ENCODE results near the gene SGPL1.
"Not testable (repeated sequence)": the region's sequence is repeated elsewhere in the genome, so short reads cannot be mapped to it uniquely, and the experiment has no call there.

Gene SGPL1

DNA sequence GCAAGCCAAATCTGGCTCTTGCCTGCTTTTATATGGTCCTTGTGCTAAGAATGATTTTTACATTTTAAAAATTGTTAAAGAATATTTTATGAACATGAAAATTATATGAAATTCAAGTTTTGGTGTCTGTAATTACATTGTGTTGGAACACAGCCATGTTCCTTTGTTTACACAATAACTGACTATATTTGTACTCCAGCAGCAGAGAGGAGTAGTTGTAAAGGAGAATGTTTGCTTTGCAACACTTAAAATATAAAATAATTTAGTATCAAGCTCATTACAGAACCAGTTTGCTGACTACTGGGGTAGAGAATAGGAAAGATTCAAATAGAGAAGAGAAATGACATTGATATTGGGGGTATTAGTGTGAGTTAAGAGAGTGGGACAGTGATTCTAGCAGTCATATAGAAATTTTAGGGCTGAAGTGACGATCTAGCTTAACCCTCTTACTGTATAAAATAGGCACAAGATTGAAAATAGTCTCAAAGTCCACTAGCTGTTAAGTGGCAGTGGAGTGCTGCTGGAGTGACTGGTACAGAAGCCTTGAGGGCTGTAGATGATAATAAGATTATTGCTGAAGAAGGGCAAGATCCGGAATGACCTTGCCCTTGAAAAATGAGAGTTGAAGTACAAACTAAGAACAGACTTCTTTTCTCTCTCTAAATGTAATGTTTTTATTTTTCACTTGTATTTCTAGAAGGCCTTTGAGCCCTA is 28.2 kb downstream of the SGPL1 start:
- no peak for DNase-seq (ENCODE audit: low read depth)

DNA sequence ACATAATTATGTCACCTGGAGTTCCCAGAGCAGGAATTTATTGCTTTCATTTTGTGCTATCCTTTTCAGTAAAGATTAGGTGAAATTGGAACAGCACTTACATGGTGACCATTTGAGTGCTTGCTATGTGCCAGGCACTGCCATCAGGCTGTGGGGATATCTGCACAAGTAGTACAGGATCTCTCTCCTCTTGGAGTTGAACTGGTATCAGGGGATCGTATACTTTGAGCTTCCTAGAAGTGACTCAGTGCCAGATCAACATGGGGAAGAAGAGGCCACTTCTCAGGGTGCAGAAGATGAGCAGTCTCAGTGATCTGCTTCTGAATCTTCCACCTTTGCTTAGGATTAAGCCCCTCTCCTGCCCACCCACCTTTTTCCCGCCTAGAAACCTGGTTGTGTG is 29.5 kb downstream of the SGPL1 start:
- DNase-seq (ENCODE audit: low read depth) = no peak

DNA sequence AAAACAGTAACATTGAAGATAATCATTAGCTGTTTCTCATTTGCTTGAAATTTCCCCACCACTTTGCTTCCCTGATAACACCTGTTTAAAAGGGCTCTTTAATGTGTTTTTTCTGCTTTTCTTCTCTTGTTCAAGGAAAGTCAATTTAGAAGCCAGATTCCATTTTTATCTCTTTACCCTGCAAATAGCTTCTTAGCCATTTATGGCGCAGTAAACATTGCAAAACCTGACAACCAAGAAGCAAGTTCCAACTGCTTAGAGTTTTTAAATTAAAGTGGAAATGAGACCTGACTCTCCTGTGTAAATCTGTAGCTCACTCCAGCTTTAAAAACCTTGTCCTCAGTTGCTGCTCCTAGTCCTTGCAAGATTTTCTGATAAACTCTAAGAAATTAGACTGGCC is 30.1 kb downstream of the SGPL1 start:
- DNase-seq (ENCODE audit: low read depth) = no peak

DNA sequence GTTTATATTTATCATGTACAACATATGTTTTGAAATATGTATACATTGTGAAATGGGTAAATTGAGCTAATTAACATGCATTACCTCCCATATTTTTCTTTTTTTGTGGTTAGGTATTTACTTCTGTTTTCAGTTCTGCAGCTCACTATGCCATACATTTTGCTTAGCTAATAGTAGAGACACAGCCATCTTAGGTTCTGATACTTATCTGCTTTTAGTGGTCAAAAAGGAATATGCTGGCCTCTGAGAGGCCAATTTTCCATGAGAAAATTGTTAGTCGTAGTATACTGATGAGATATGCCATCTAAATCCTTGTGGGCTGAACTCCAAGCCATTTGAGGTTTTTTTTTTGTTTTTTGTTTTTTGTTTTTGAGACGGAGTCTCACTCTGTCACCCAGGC is 31.0 kb downstream of the SGPL1 start:
- no peak for DNase-seq (ENCODE audit: low read depth)

DNA sequence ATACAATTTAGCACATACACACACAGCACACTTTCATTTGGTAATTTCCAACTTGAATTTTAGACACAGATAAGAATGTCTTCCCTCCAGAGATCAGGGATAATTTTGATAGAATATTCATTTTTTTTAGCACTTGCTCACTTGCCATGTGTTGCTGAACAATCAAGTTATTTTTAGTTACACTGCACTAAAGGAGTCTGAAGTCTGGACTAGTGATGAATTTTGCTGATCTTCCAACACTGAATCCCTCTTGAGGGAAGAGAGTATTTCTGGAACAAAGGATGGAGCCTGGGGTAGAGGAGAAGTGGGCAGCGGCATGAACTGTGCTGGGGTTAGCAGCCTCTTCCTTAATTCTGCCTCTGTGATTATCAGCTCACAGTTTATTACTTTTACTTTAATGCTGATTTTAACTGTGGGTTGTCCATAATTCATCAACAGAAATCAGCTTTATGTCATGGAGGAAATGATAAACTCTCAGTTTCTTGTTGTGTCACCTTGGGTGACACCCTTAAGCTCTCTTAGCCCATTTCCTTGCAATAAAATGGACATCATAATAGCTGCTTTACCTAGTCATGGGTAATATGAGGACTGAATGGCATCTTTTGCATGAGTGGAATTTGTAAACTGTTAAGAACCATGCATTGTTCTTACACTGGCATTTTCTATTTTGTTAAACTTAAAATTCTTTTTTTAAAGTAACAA is 32.1 kb downstream of the SGPL1 start:
- DNase-seq (ENCODE audit: low read depth) = no peak

DNA sequence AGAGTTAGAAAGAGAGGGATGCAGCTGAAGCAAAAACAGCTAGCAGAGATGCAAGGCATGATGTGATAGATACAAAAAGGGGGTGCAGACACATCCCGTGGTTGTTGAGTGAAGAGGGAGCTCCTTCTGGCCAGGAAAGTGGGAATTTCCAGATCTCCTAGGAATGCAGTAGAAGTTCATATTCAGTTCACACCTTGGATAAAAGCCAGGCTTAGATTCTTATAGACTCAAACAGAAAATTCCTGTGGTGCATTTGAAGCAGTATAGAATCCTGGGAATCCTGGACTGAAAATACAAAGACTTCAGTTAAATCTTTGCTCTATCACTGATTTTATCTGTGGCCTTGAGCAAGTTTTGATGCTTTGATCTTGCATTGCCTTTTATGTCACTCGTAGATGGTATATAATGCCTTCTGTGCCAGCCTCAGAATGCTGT is 33.9 kb downstream of the SGPL1 start:
- no peak for DNase-seq (ENCODE audit: low read depth)

DNA sequence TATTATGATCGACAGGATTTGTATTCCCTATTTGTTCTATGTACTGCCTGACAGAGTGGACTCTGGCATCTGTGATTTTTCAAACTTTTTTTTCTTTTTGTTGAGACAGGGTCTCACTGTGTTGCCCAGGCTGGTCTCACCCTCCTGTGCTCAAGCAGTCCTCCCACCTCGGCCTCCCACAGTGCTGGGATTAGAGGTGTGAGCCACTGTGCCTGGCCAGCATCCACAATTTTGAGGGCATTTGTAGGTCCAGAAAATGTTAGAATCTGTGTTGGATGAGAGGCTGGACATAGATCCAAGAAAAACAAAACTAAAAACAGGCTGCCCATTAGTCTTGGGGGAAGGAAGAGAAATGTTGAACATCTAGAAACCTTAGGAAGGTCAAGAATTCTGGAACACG is 34.3 kb downstream of the SGPL1 start:
- DNase-seq (ENCODE audit: low read depth) = no peak

DNA sequence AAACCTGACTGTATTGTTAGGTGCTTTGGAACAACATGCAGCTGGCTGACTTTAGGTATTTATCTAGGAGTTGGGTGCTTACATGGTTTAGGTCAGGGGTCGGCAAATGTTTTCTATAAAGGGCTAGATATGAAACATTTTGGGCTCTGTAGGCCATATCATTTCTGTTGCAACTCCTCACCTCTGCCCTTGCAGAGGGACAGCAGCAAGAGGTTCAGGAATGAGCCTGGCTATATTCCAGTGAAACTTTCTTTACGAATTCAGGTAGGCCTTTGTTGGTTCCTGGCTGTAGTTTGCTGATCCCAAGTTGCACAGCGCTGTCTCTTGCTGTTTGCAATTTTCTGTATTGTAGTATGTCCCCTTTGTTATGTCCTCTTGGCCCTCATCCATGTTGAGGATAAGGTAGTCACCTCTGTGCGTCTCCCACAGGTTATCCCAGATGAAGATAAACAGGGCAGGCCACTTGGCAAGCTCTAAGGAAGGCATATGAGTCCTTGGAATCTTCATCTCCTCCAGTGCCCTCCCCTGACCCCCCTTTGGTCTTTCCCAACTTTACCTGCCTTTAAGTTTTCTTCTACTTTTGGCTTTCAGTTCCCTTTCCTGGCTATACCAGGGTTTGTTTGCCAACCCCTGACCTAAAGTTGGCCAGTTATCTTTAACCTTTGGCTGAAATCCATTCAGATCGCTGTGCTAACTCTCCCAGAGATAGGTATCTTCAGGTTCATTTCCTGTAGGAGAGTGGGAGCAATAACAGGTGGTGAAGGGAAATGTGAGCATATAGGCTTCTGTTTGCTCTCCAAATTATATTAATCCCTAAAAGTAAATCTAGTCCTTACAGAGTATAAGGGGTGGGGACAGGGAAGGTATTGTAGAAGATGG is 36.1 kb downstream of the SGPL1 start:
- DNase-seq (ENCODE audit: low read depth) = no peak

DNA sequence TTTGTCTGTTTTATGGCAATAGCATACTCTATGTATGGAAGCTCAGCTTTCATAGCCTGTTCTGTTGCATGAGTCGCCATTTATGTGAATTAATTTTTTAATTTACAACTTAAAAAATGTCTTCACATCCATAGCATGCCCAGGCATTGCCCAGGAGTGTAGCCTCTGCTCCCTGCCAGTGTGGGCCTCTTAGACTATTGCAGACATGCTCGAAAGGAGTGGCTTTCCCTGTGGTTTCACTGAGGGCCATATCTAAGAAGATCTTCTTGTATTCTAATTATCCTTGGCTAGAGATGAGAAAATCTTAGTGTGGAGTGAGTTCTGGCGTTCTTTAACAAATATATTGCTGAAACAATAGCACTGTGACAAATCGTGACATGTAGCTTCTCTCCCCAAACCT is 37.3 kb downstream of the SGPL1 start:
- no peak for DNase-seq (ENCODE audit: low read depth)

DNA sequence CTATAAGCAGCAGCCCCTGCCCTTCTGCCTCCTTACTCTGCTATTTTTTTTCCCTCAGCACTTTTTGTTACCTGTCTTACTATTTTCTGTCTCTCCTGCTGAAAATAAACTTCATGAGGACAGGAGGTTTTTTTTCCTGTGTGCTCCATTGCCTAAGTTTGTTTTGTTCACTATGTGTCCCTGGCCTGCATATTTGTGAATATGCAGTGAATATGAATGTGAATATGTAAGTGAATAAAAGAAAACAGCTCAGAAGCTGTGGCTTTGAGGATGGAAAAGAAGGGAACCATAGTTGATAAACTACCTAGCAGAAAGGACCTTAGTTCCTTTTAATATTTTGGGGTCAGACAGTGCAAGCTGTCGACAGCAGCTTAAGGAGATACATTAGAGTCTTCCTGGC is 37.7 kb downstream of the SGPL1 start:
- no peak for DNase-seq (ENCODE audit: low read depth)

DNA sequence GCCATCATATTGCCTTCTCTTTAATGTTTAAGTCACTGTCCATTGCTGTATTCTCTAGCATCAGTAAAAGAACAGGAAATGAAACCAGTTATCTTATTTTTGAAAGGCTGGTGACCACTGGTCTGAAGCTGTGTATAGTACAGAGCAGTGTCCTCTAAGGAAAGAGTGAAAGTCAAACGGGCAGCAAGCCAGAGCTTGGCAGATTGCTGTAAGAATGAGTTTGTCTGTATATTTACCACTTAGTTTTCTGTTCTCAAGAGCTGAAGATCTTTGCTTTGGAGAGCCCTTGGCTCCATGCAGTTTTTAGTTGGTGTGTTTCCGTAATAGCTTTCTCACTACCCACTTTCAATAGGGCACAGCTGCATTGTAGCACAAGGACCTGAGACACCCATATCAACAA is 40.7 kb downstream of the SGPL1 start:
- DNase-seq (ENCODE audit: low read depth) = no peak

DNA sequence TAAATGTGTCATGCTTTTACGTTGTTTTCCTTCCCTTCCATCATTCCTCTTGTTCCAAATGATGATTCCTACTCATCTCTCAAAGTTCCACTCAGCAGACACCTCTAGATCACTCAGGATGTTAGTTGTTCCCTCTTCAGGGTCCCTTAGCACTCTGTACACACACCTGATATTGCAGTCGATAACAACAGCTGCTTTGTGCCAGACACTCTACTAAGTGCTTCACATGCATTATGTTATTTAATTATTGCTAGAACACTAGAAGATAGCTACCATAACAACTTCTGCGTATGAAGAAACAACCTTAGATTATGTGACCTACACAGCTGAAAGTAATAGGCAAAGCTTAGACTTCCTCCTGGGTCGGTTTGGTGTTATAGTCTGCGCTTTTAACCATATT is 43.0 kb downstream of the SGPL1 start:
- no peak for DNase-seq (ENCODE audit: low read depth)

DNA sequence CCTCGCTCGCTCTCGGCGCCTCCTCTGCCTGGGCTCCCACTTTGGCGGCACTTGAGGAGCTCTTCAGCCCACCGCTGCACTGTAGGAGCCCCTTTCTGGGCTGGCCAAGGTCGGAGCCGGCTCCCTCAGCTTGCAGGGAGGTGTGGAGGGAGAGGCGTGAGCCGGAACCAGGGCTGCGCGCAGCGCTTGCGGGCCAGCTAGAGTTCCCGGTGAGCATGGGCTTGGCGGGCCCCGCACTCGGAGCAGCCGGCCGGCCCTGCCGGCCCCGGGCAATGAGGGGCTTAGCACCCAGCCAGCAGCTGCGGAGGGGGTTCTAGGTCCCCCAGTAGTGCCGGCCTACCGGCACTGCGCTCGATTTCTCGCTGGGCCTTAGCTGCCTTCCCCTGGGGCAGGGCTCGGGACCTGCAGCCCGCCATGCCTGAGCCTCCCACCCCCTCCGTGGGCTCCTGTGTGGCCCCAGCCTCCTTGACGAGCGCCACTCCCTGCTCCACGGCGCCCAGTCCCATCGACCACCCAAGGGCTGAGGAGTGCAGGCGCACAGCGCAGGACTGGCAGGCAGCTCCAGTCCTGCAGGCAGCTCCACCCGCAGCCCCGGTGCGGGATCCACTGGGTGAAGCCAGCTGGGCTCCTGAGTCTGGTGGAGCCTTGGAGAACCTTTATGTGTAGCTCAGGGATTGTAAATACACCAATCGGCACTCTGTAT is 45.9 kb downstream of the SGPL1 start:
- DNase-seq (ENCODE audit: low read depth) = not testable (repeated sequence)

DNA sequence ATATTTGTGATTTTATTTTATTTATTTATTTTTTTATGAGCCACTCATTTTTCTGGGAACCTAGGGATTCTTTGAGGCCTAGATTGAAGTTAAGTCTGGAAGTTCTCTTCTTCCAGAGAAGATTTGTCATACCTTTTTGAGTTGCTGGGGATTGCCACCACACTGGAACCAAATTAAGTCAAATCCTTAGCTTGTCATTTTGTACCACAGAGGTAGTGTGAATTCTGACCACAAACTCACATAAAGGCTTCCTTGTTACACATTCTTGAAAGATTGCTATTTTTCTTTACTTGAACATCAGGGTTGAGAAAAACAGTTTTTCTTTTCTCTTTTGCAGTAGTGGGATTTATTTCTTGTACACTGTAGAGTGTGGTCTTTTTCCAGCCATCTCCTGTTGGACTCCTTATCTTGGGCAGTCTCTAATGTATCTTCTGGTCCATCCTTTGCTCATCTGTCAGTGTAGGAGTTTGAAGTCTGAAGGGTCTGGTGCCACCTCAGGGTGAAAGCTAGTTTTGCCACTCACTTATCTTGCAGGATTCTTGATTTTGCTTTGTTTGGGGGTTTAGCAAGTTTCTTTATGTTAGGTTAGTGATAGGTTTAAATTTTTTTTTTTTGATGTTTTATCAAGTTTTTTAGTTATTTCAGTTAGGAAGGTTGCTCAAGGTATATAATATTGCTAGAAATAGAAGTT is 47.9 kb downstream of the SGPL1 start:
- DNase-seq (ENCODE audit: low read depth) = no peak

DNA sequence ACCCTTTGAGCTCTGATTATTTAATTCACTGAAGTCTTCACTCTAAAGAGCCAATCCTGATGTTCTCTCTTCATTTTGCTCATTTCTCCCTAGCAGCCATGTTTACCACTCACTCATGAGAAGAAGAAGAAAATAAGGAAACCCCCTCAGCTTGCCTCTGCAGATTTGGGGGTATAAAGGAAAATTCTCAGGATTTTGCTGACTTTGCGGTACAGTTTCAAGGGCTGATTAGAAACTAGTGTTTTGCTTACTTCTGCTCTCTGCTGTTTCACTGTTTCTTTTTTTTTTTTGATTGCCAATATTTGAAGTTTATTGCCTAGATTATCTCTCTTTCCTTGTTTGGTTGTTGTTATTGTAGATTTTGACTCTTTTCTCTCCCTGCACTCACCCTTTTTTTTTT is 49.2 kb downstream of the SGPL1 start:
- DNase-seq (ENCODE audit: low read depth) = no peak

DNA sequence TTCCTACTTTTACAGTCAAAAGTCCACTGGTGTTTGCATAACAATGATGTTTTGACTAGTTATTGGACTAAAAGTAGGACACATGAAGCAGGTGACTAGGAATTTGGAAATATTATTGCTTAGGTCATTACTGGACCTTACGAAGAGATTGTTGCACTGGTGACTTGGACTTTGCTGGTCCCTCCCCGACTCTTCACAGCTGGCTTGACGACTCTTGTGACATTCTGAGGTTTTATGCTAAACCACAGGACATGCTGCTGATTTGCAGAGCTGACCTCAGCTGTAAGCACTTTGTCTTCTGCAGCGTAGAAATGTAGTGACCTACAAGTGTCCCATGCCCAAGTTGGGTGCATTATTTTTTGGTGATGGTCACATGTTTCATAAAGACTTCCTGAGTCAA is 50.7 kb downstream of the SGPL1 start:
- DNase-seq (ENCODE audit: low read depth) = no peak

DNA sequence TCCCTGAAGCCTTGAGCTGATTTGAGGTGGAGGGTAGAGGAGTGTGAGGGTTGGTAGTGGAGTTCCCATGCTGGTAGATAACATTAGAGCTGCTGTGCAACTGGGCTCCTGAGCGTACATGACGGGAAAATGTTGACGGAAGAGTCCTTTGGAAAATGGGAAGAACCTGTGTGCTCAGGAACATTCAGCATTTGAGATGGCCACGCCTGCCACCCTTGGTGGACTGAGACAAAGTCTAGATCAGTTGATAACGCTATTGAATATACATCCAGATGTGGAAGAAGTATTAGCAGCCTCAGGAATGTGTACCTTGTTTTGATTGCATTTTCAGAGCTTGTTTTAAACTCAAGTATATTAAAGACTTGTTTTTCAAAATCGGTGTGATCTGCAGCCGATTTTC is 56.5 kb downstream of the SGPL1 start:
- no peak for DNase-seq (ENCODE audit: low read depth)

DNA sequence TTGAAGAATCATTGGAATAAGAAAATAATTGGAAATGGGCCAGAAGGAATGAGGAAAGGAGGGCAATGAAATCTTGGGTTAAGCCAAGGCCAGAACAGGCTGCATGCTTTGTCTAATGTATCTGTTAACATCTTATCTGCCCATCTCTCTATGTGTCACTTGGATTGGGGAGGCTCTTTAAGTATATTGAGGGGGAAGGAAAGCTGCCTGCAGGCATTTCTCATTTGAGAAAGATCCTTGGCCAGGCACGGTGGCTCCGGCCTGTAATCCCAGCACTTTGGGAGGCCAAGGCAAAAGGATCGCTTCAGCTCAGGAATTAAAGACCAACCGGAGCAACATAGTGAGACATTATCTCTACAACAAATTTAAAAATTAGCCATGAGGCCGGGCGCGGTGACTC is 58.3 kb downstream of the SGPL1 start:
- no peak for DNase-seq (ENCODE audit: low read depth)

DNA sequence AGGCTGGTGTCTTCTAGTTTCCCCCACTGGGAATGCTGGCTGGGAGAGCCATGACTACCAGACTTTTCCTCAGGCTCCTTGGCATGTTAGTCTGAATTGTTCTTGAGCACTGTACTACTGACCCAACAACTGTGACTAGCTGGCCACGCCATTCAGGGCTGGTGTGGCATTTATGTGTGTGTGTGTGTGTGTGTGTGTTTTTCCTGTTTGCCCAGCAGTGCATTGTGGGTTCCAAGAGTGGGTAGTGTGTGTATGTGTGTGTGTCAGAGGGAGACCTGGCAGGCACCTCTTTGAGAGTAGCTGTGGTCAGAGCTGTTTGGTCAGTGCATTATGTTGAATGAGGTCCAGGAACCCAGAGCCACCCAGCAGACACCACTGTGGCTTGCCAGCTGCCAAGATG is 63.5 kb downstream of the SGPL1 start:
- no peak for DNase-seq (ENCODE audit: low read depth)

DNA sequence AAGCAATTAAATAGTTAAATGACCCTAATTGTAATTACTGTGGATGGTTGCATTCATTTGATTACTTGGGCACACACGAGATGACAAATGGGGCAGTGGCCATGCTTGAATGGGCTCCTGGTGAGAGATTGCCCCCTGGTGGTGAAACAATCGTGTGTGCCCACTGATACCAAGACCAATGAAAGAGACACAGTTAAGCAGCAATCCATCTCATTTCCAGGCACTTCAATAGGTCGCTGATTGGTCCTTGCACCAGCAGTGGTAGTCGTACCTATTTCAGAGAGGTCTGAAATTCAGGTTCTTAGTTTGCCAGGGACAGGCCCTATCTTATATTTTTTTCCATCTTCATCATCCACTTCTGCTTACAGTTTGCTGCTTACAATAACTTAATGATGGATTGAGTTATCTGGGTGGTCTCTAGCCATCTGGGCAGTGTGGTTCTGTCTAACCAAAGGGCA is 64.4 kb downstream of the SGPL1 start:
- DNase-seq (ENCODE audit: low read depth) = peak; percentile 65

DNA sequence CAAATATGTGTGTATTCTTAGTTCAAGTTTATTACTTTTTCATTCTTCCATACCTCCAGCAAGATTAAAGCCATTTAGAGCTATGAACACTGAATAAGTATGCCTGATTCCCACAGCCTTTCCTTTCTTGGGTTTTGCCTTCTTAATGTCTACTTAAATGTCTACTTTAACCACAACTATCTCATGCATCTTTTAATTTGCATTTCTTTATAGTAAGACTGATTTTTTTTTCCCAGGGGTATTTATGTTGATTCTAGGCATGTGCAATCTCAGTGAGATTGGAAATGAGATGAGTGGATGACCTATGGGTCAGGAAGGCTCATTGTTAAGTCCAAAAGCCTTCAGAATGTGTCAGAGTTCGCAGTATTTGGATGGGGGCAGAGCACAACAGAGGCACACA is 69.0 kb downstream of the SGPL1 start:
- DNase-seq (ENCODE audit: low read depth) = no peak

DNA sequence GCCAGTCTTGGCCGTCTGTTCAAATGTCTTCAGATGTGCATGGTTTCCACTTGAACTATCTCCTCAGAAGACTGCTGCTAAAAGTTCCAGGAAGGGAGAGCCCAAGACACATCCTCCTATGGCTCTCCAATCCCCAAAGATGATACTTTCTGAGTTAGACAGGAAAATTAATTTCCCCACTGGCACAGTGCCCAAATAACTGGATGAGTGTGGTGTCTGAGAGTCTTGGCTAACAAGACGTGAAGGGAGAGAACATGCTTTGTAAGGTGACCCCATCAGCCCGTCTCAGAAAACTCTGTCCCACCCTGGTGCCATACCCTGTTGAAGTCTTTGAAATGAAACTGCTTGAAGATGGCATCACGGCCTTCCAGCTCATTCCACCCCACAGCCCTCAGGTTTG is 69.7 kb downstream of the SGPL1 start:
- no peak for DNase-seq (ENCODE audit: low read depth)

All from stimulated activated CD4-positive, alpha-beta T cell treated with anti-CD3 and anti-CD28 coated beads, Interleukin-2, amount 100 ng/mL, for 4 hours (primary cell).